GM19238 (cell line): ENCODE results near the gene PCDHGA4.
"Not testable (repeated sequence)": the region's sequence is repeated elsewhere in the genome, so short reads cannot be mapped to it uniquely, and the experiment has no call there.

Source experiments
- DNase-seq: peaks from one replicate; pipeline ENCODE4 v3.0.0; 2011; ENCODE audit warnings: low spot score; ENCODE audit not compliant: insufficient read length

PCDHGA4 gene

GRCh38 chr5:141384471-141385267 is 29.8 kb downstream of the PCDHGA4 start:
- no peak for DNase-seq

- DNase-seq, result not testable (repeated sequence)
Observed at GRCh38 chr5:141387557-141388311, 32.9 kb downstream of the PCDHGA4 start, which contains the start of gene PCDHGB4. TSS of gene PCDHGB4 (plus strand) at chr5:141387698. CDS start at chr5:141387885, 187 bp downstream.

GRCh38 chr5:141388661-141389060 is 33.8 kb downstream of the PCDHGA4 start:
- DNase-seq, result no peak

- no peak for DNase-seq
Observed at GRCh38 chr5:141389153-141390042, 34.6 kb downstream of the PCDHGA4 start.

GRCh38 chr5:141392429-141393198 is 37.8 kb downstream of the PCDHGA4 start, which contains the start of gene PCDHGA8:
TSS of gene PCDHGA8 (plus strand) at chr5:141392633. CDS start at chr5:141392814, 181 bp downstream.
- no peak for DNase-seq

- DNase-seq, result no peak
Observed at GRCh38 chr5:141393267-141393666, 38.4 kb downstream of the PCDHGA4 start.

GRCh38 chr5:141394401-141395187 is 39.8 kb downstream of the PCDHGA4 start:
- DNase-seq, result not testable (repeated sequence)

GRCh38 chr5:141397756-141398551 is 43.1 kb downstream of the PCDHGA4 start, which contains the start of gene PCDHGB5:
TSS of gene PCDHGB5 (plus strand) at chr5:141397947. CDS start at chr5:141398128, 181 bp downstream.
- DNase-seq, result peak; percentile 23

GRCh38 chr5:141398608-141399007 is 43.8 kb downstream of the PCDHGA4 start:
- DNase-seq, result no peak

- DNase-seq, result no peak
Observed at GRCh38 chr5:141399555-141400258, 44.9 kb downstream of the PCDHGA4 start.

- DNase-seq, result no peak
Observed at GRCh38 chr5:141402553-141403243, 47.9 kb downstream of the PCDHGA4 start, which contains the start of gene PCDHGA9. TSS of gene PCDHGA9 (plus strand) at chr5:141402778. CDS start at chr5:141402953, 175 bp downstream.

- DNase-seq, result no peak
Observed at GRCh38 chr5:141403387-141403786, 48.6 kb downstream of the PCDHGA4 start.
